ENCODE results near the gene GFOD1.

The GFOD1 gene

DNA sequence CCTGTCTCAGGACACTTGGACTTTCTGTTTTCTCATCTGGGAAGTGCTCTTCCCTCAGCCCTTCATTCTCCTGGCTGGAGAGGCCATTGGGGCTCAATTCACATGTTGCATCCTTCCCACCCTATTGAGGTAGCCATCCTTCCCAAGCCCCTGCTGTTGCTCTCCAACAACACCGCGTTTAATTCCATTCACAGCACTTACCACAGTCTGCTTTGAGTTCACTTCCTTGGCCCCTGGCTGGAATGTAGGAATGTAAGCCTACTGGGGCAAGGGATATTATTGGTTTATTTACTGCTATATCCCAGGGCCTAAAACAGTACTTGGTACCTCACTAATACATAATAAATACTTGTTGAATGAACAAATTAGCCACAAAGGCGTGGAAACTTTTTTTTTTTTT is 6.7 kb upstream of the GFOD1 start:
- Histone ChIP-seq H3K4me3 (ENCODE audit: low read depth in 1 of 2, low read length in 2 of 2) (no peak overlapping the region), H3K9me3 (ENCODE audit: control insufficient read depth in 1 of 2, low read length in 2 of 2) (no peaks in the 10 kb centered on the region), H3K36me3 (ENCODE audit: control insufficient read depth in 1 of 2, insufficient read depth in 2 of 2, low read length in 2 of 2) (no peaks in the 10 kb centered on the region), H3K27me3 (ENCODE audit: low read depth, low read length) (no peaks in the 10 kb centered on the region), H3K4me1 (ENCODE audit: control insufficient read depth in 1 of 2, insufficient read depth in 2 of 2, low read length in 2 of 2) (no peaks in the 10 kb centered on the region), H3K27ac (ENCODE audit: low read length) (no peak overlapping the region)

DNA sequence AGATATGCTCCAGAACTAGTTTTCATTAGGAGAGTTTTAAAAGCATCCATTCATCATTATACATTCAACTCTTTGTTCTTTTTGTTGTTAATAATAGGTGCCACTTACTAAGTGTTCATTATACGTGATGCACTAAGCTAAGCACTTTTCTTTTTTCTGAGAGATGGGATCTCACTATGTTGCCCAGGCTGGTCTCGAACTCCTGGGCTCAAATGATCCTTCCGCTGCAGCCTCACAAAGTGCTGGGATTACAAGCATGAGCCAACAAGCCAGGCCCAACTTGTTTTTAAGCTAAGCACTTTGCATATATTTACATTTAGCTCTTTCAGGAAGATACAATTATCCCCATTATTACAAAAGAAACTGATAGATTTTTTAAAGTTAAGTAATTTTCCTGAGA is 5.7 kb upstream of the GFOD1 start:
- no peak overlapping the region for H3K4me3 ChIP-seq (ENCODE audit: low read depth in 1 of 2, low read length in 2 of 2)
- H3K4me1 ChIP-seq (ENCODE audit: control insufficient read depth in 1 of 2, insufficient read depth in 2 of 2, low read length in 2 of 2) = no peaks in the 10 kb centered on the region
- no peak overlapping the region for H3K27ac ChIP-seq (ENCODE audit: low read length)
- H3K27me3 ChIP-seq (ENCODE audit: low read depth, low read length) = no peaks in the 10 kb centered on the region
- H3K9me3 ChIP-seq (ENCODE audit: control insufficient read depth in 1 of 2, low read length in 2 of 2) = no peaks in the 10 kb centered on the region
- H3K36me3 ChIP-seq (ENCODE audit: control insufficient read depth in 1 of 2, insufficient read depth in 2 of 2, low read length in 2 of 2) = no peaks in the 10 kb centered on the region

DNA sequence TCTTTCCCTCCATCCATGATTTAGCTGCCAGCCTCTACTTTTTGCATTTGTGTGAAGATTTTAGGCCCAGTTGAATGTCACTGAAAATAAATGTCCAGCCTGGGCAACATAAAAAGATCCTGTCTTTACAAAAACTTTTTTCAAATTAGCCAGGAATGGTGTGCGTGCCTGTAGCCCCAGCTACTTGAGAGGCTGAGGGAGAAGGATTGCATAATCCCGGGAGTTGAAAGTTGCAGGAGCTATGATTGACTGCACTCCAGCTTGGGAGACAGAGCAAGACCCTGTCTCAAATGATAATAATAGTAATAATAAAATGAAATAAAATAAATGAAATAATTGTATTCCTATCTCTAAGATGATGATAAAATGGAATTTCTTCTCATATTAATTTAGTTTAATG is 5.0 kb upstream of the GFOD1 start:
- H3K9me3 ChIP-seq (ENCODE audit: control insufficient read depth in 1 of 2, low read length in 2 of 2) = no peaks in the 10 kb centered on the region
- H3K27ac ChIP-seq (ENCODE audit: low read length) = no peak overlapping the region
- H3K27me3 ChIP-seq (ENCODE audit: low read depth, low read length) = no peaks in the 10 kb centered on the region
- no peak overlapping the region for H3K4me3 ChIP-seq (ENCODE audit: low read depth in 1 of 2, low read length in 2 of 2)
- H3K36me3 ChIP-seq (ENCODE audit: control insufficient read depth in 1 of 2, insufficient read depth in 2 of 2, low read length in 2 of 2) = no peaks in the 10 kb centered on the region
- no peaks in the 10 kb centered on the region for H3K4me1 ChIP-seq (ENCODE audit: control insufficient read depth in 1 of 2, insufficient read depth in 2 of 2, low read length in 2 of 2)

DNA sequence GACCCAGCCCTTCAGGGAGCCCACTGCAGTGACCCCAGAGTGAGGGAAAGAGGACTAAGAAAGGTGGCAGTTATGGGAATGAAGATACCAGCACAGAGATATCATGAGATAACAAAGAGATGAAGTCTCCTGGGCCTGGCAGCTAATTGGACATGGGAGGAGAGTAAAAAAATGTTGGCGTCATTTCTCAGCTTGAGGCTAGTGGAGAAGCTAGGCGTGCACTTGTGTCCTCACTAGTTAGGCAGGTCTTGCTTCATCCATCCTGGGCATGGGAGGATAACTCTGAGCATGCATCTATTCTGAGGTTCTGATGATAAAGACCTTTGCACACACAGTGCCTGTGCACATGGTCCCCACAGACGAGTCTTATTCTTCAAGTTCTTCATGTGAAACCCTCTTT is 4.1 kb upstream of the GFOD1 start:
- H3K9me3 ChIP-seq (ENCODE audit: control insufficient read depth in 1 of 2, low read length in 2 of 2) = no peaks in the 10 kb centered on the region
- no peaks in the 10 kb centered on the region for H3K4me1 ChIP-seq (ENCODE audit: control insufficient read depth in 1 of 2, insufficient read depth in 2 of 2, low read length in 2 of 2)
- no peak overlapping the region for H3K27ac ChIP-seq (ENCODE audit: low read length)
- H3K4me3 ChIP-seq (ENCODE audit: low read depth in 1 of 2, low read length in 2 of 2) = no peak overlapping the region
- H3K27me3 ChIP-seq (ENCODE audit: low read depth, low read length) = no peaks in the 10 kb centered on the region
- no peaks in the 10 kb centered on the region for H3K36me3 ChIP-seq (ENCODE audit: control insufficient read depth in 1 of 2, insufficient read depth in 2 of 2, low read length in 2 of 2)

DNA sequence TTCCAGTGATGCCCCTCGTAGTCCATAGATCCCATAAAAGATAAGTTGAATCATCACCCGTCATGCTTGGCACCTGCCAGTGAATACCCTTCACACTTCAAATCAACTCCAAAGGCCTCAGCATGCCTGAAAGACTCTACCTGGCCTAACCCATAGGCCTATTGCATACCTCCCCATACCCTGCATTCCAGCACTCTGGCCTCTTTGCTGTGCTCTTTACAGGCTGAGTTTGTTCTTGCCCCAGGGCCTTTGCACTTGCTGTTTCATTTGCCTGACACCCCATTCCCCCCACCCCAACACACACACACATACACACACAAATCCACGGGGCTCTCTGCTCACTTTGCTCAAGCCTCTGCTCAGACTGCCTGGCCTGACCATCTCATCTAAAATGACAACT is 3.0 kb upstream of the GFOD1 start:
- Histone ChIP-seq H3K36me3 (ENCODE audit: control insufficient read depth in 1 of 2, insufficient read depth in 2 of 2, low read length in 2 of 2) (no peaks in the 10 kb centered on the region), H3K4me1 (ENCODE audit: control insufficient read depth in 1 of 2, insufficient read depth in 2 of 2, low read length in 2 of 2) (peaks cover 0 to 3% of the 10 kb centered on the region in 2 donors), H3K27me3 (ENCODE audit: low read depth, low read length) (no peaks in the 10 kb centered on the region), H3K27ac (ENCODE audit: low read length) (no peak overlapping the region), H3K4me3 (ENCODE audit: low read depth in 1 of 2, low read length in 2 of 2) (no peak overlapping the region), H3K9me3 (ENCODE audit: control insufficient read depth in 1 of 2, low read length in 2 of 2) (no peaks in the 10 kb centered on the region)

DNA sequence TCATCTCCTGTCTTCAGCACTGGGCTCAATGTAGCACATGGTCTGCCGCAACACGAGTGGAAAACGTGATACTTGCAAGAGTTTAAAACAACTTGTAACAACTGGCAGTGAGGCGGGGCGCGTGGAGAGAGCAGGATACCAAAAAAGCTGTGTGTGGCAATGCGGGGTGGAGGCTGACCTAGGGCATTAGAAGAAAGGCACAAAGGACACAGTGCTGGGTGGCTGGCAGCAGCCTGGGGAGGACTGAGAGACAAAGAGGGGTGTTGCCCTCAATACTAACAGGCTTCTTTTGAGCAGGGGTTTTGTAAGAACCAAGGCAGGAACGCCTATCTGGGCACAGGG is 1.5 kb upstream of the GFOD1 start:
- Histone ChIP-seq H3K36me3 (ENCODE audit: control insufficient read depth in 1 of 2, insufficient read depth in 2 of 2, low read length in 2 of 2) (no peaks in the 10 kb centered on the region), H3K27me3 (ENCODE audit: low read depth, low read length) (no peaks in the 10 kb centered on the region), H3K4me3 (ENCODE audit: low read depth in 1 of 2, low read length in 2 of 2) (no peak overlapping the region), H3K9me3 (ENCODE audit: control insufficient read depth in 1 of 2, low read length in 2 of 2) (no peaks in the 10 kb centered on the region), H3K4me1 (ENCODE audit: control insufficient read depth in 1 of 2, insufficient read depth in 2 of 2, low read length in 2 of 2) (peaks cover 0 to 13% of the 10 kb centered on the region in 2 donors), H3K27ac (ENCODE audit: low read length) (no peak overlapping the region)

DNA sequence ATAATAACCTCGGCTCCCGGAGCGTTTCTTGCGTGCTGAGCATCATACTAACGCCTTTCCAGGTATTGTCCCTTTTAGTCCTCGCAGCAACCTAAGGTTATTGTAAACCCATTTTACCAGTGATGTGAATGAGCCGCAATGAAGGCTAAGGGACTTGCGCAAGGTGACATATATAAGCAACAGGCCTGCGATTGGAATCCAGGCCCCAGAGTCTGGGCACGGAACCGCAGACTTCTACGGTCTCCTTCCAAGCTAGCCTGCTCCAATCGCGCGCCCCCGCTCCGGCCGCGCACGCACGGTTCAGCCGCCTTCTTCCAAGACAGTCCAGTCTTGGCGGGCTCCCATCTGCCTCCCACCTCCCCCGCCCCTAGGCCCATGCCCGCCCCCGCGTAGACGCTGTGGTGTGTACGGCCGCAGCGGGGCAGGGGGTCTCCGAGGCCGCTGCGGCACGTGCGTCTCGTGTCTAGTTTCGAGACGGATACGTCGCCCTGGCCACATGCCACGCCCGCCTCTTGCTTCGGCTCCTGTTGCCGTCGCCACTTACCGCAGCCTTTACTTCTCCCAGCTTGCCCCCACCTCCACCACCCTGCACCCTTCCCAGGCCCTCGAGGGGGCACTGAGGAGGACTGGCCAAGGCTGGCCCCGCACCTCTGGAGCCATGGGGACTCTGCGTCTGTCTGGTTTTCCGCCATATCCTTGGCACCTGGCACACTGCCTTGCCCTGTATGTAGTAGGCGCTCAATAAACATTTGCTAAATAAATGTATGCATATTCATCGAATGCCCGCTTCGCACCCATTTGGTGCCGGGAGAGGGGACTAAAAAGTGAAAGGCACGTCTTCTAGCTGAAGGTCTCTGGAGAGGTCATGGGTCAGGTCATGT is 855 bp upstream of the GFOD1 start:
- no peaks in the 10 kb centered on the region for H3K27me3 ChIP-seq (ENCODE audit: low read depth, low read length)
- H3K4me3 ChIP-seq (ENCODE audit: low read depth in 1 of 2, low read length in 2 of 2) = peak overlapping the region; percentile 85 to 95
- peaks cover 0 to 13% of the 10 kb centered on the region in 2 donors for H3K4me1 ChIP-seq (ENCODE audit: control insufficient read depth in 1 of 2, insufficient read depth in 2 of 2, low read length in 2 of 2)
- H3K9me3 ChIP-seq (ENCODE audit: control insufficient read depth in 1 of 2, low read length in 2 of 2) = no peaks in the 10 kb centered on the region
- no peaks in the 10 kb centered on the region for H3K36me3 ChIP-seq (ENCODE audit: control insufficient read depth in 1 of 2, insufficient read depth in 2 of 2, low read length in 2 of 2)
- peak overlapping the region; percentile 67 for H3K27ac ChIP-seq (ENCODE audit: low read length)

DNA sequence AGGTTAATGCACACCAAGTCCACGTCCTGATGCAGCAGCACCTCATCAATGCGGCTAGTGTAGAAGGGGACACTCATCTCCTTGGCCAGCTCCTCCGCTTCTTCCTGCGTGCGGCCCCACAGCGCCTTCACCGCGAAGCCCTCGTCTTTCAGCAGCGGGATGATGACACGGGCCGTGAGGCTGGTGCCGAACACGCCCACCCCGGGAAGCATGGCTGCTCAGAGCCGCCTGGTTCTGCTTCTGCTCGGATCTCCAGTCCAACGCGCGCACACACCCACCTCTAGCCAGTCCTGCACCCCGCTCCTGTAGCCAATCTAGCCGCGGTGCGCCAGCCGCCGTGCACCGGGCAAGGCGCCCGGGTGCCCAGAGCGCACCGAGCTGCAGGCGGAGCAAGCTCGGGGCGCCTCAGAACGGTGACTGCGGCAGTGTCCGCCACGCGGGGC is 700 bp downstream of the GFOD1 start:
- no peaks in the 10 kb centered on the region for H3K27me3 ChIP-seq (ENCODE audit: low read depth, low read length)
- no peaks in the 10 kb centered on the region for H3K36me3 ChIP-seq (ENCODE audit: control insufficient read depth in 1 of 2, insufficient read depth in 2 of 2, low read length in 2 of 2)
- peaks cover 0 to 13% of the 10 kb centered on the region in 2 donors for H3K4me1 ChIP-seq (ENCODE audit: control insufficient read depth in 1 of 2, insufficient read depth in 2 of 2, low read length in 2 of 2)
- peak overlapping the region; percentile 86 to 95 for H3K4me3 ChIP-seq (ENCODE audit: low read depth in 1 of 2, low read length in 2 of 2)
- H3K27ac ChIP-seq (ENCODE audit: low read length) = peak overlapping the region; percentile 69
- H3K9me3 ChIP-seq (ENCODE audit: control insufficient read depth in 1 of 2, low read length in 2 of 2) = no peaks in the 10 kb centered on the region

DNA sequence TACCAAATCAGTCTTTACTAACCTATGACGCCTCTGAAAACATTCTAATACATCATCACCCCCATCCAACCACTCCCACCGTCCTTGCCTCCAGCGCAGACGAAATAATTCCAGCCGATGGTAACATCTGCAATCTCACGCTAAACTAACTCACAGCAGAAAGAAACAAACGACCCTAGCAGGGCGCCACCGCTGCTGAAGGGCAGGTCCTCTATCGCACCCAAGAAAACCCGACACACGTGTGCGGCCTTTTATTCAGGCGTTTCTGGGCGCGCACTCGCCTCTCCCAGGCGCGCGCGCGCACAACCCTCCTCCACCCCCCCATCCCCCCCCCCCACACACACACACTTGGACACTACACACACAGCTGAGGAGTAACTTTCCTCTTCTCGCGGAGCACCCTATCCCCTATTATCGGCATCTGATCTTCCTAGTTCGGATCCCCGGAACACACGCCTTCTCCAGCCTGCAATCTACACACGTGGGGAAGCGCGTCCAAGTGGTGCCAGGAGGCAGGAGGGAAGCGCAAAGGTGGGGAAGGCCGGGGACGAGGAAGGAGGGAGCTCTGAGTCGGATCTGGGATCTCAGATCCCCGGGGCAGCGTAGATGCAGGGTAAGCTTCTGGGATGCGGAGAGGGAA is 1.4 kb downstream of the GFOD1 start:
- H3K36me3 ChIP-seq (ENCODE audit: control insufficient read depth in 1 of 2, insufficient read depth in 2 of 2, low read length in 2 of 2) = no peaks in the 10 kb centered on the region
- no peaks in the 10 kb centered on the region for H3K9me3 ChIP-seq (ENCODE audit: control insufficient read depth in 1 of 2, low read length in 2 of 2)
- H3K4me3 ChIP-seq (ENCODE audit: low read depth in 1 of 2, low read length in 2 of 2) = peak overlapping the region; percentile 86 to 95
- H3K27me3 ChIP-seq (ENCODE audit: low read depth, low read length) = no peaks in the 10 kb centered on the region
- H3K27ac ChIP-seq (ENCODE audit: low read length) = peak overlapping the region; percentile 67
- peaks cover 0 to 13% of the 10 kb centered on the region in 2 donors for H3K4me1 ChIP-seq (ENCODE audit: control insufficient read depth in 1 of 2, insufficient read depth in 2 of 2, low read length in 2 of 2)

DNA sequence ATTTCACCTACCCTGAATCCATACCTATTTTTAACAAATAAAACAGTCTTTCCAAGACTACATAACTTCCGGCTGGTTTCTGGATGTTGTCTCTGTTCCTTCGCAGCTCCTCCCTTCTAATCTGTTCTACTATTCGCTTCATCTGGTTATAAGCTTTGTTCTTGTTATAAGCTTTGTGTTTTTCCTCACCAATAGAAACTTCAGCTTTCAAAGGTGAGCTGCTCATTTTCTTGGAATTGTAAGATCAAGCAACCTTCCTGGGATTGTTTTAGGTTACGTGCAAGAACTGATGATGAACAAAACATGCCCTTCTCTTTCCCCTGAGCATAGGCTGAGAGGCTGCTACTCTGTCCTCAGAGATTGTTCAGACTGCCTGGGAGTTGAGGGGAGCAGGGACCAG is 2.1 kb downstream of the GFOD1 start:
- no peaks in the 10 kb centered on the region for H3K36me3 ChIP-seq (ENCODE audit: control insufficient read depth in 1 of 2, insufficient read depth in 2 of 2, low read length in 2 of 2)
- peak overlapping the region; percentile 67 for H3K27ac ChIP-seq (ENCODE audit: low read length)
- peaks cover 0 to 13% of the 10 kb centered on the region in 2 donors for H3K4me1 ChIP-seq (ENCODE audit: control insufficient read depth in 1 of 2, insufficient read depth in 2 of 2, low read length in 2 of 2)
- no peaks in the 10 kb centered on the region for H3K9me3 ChIP-seq (ENCODE audit: control insufficient read depth in 1 of 2, low read length in 2 of 2)
- H3K4me3 ChIP-seq (ENCODE audit: low read depth in 1 of 2, low read length in 2 of 2) = peak overlapping the region; percentile 86 to 95
- H3K27me3 ChIP-seq (ENCODE audit: low read depth, low read length) = no peaks in the 10 kb centered on the region

DNA sequence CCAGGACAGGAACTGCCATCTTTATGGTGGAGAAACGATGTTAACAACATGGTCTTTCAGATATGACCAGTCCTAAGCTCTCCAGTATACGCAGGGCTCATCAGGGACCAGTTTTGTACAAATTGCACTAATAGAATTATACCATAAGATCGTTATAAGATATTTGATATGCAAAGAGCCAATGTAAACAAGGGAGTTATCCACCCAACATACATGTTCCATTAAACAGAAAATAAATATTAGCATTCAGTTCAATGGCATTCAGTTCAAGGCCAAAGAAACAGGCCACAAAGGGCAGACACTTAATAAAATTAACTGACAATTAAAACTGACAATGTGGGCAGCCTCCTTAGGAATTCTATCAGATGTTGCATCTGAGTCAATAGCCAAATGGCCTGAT is 2.6 kb downstream of the GFOD1 start:
- no peaks in the 10 kb centered on the region for H3K9me3 ChIP-seq (ENCODE audit: control insufficient read depth in 1 of 2, low read length in 2 of 2)
- H3K4me1 ChIP-seq (ENCODE audit: control insufficient read depth in 1 of 2, insufficient read depth in 2 of 2, low read length in 2 of 2) = peaks cover 0 to 13% of the 10 kb centered on the region in 2 donors
- H3K36me3 ChIP-seq (ENCODE audit: control insufficient read depth in 1 of 2, insufficient read depth in 2 of 2, low read length in 2 of 2) = no peaks in the 10 kb centered on the region
- no peaks in the 10 kb centered on the region for H3K27me3 ChIP-seq (ENCODE audit: low read depth, low read length)
- peak overlapping the region; percentile 67 for H3K27ac ChIP-seq (ENCODE audit: low read length)
- H3K4me3 ChIP-seq (ENCODE audit: low read depth in 1 of 2, low read length in 2 of 2) = peak overlapping the region; percentile 86 to 95

Data from muscle layer of duodenum (tissue), 2 donors.